ENCODE data around the gene GPAM.
"Not testable (repeated sequence)": the region's sequence is repeated elsewhere in the genome, so short reads cannot be mapped to it uniquely, and the experiment has no call there.

Gene GPAM

GRCh38 chr10:112183329-112184051 is at the start of gene GPAM:
GPAM (minus strand) TSS chr10:112183765; CDS start chr10:112181784, 1,981 bp downstream.
- FAIRE-seq (peak; percentile 85), DNase-seq (ENCODE audit: extremely low spot score, insufficient read length, low read depth) (peak; percentile 85)

- FAIRE-seq (no peak), DNase-seq (ENCODE audit: extremely low spot score, insufficient read length, low read depth) (no peak)
Measured at GRCh38 chr10:112232670-112233069, 49.1 kb upstream of the GPAM start.

- FAIRE-seq, result no peak
- DNase-seq (ENCODE audit: extremely low spot score, insufficient read length, low read depth), result no peak
Measured at GRCh38 chr10:112231602-112232400, 48.2 kb upstream of the GPAM start.

- no peak for FAIRE-seq
- DNase-seq (ENCODE audit: extremely low spot score, insufficient read length, low read depth), result no peak
Measured at GRCh38 chr10:112230325-112230988, 46.9 kb upstream of the GPAM start.

GRCh38 chr10:112229901-112230300 is 46.3 kb upstream of the GPAM start:
- DNase-seq (ENCODE audit: extremely low spot score, insufficient read length, low read depth) (no peak), FAIRE-seq (no peak)

GRCh38 chr10:112229096-112229495 is 45.5 kb upstream of the GPAM start:
- DNase-seq (ENCODE audit: extremely low spot score, insufficient read length, low read depth) (no peak), FAIRE-seq (no peak)

- not testable (repeated sequence) for DNase-seq (ENCODE audit: extremely low spot score, insufficient read length, low read depth); FAIRE-seq
Measured at GRCh38 chr10:112228366-112229088, 45.0 kb upstream of the GPAM start.

- FAIRE-seq (no peak), DNase-seq (ENCODE audit: extremely low spot score, insufficient read length, low read depth) (no peak)
Measured at GRCh38 chr10:112227331-112227987, 43.9 kb upstream of the GPAM start.

GRCh38 chr10:112226439-112227248 is 43.1 kb upstream of the GPAM start:
- FAIRE-seq (no peak), DNase-seq (ENCODE audit: extremely low spot score, insufficient read length, low read depth) (no peak)

- no peak for DNase-seq (ENCODE audit: extremely low spot score, insufficient read length, low read depth)
- FAIRE-seq, result no peak
Measured at GRCh38 chr10:112225771-112226438, 42.3 kb upstream of the GPAM start.

GRCh38 chr10:112224933-112225529 is 41.5 kb upstream of the GPAM start:
- DNase-seq (ENCODE audit: extremely low spot score, insufficient read length, low read depth), result no peak
- no peak for FAIRE-seq

GRCh38 chr10:112223725-112224124 is 40.2 kb upstream of the GPAM start:
- DNase-seq (ENCODE audit: extremely low spot score, insufficient read length, low read depth) (no peak), FAIRE-seq (no peak)

- FAIRE-seq, result no peak
- DNase-seq (ENCODE audit: extremely low spot score, insufficient read length, low read depth), result no peak
Measured at GRCh38 chr10:112222799-112223198, 39.2 kb upstream of the GPAM start.

- no peak for DNase-seq (ENCODE audit: extremely low spot score, insufficient read length, low read depth)
- FAIRE-seq, result no peak
Measured at GRCh38 chr10:112221545-112221944, 38.0 kb upstream of the GPAM start.

GRCh38 chr10:112218960-112219359 is 35.4 kb upstream of the GPAM start:
- DNase-seq (ENCODE audit: extremely low spot score, insufficient read length, low read depth), result no peak
- FAIRE-seq, result no peak

GRCh38 chr10:112218036-112218390 is 34.4 kb upstream of the GPAM start:
- DNase-seq (ENCODE audit: extremely low spot score, insufficient read length, low read depth) (no peak), FAIRE-seq (no peak)

- no peak for DNase-seq (ENCODE audit: extremely low spot score, insufficient read length, low read depth)
- no peak for FAIRE-seq
Measured at GRCh38 chr10:112217386-112218035, 33.9 kb upstream of the GPAM start.

- FAIRE-seq, result no peak
- DNase-seq (ENCODE audit: extremely low spot score, insufficient read length, low read depth), result no peak
Measured at GRCh38 chr10:112216966-112217365, 33.4 kb upstream of the GPAM start.
